HG02970 (cell line): ENCODE measurements around the gene MYLIP.
"Not testable (repeated sequence)": the region's sequence is repeated elsewhere in the genome, so short reads cannot be mapped to it uniquely, and the experiment has no call there.

Source experiments
- ATAC-seq: cut with Tn5 transposase; IDR thresholded peaks from one replicate; pipeline ENCODE4 v1.9.1; 2021; ENCODE audit warnings: mild to moderate bottlenecking, moderate library complexity, moderate number of reproducible peaks; ENCODE audit not compliant: unreplicated experiment, low FRiP score

Gene MYLIP

DNA sequence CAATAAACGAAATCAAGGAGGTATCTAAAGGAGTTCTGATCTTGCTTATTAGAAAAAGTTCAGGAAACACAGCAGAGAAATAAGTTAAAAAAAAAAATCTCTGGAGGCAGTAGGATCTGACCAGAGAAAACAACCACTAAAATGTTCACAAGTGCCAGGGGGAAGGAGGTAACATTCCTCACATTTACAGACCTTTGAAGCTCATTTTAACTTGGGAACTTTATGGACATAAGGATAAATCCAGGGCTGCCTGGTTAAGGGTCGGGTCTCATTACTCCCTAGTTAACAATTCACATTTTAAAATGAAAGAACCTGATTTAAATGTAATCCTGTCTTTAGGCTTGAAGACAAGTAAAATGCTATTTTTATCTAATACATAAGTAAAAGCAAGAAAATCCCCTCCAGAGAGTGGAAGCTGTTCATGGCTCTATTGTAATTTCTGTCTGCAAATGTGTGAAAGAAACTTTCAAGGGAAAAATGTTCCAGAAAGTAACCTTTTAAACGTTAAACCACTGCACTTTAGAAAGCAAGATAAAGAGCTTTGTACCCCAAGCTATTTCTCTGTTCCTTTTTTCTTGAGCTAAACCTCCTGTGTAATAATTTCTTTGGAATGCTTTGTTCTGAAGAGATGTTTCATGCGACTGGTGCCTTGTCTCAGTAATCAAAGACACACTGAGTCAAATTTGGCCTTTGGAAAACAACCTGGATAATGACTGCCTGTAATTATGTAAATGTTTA is 38.2 kb downstream of the MYLIP start:
- no peak for ATAC-seq

GRCh38 chr6:16168121-16168520 is 39.2 kb downstream of the MYLIP start:
- ATAC-seq, result no peak

DNA sequence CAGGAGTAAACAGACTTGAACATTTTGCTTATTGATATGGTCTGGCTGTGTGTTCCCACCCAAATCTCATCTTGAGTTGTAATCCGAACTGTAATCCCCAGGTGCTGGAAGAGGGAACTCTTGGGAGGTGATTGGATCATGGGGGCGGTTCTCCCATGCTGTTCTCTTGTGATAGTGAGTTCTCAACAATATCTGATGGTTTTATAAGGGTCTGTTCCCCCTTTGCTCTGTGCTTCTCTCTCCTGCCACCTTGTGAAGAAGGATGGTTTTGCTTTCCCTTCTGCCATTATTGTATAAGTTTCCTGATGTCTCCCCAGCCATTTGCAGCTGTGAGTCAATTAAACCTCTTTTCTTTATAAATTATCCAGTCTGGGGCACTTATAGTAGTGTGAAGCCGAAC is 40.0 kb downstream of the MYLIP start:
- no peak for ATAC-seq

DNA sequence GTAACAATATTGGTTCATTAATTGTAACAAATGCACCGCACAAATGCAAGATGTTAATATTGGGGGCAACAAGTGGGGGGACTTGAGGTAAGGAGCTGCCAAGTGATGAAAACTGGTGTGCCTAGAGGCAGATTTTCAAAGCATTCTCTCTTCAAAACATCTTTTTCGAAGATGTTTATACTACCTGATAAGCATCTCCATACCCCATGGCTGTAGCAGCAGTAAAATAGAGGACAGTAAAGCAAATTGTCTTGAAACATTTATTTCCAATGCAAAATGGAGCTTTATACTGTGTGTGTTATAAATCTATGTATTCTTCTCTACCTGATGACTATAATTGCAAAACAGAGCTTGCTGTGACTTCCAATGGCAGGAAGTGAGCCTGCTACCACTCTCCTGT is 42.5 kb downstream of the MYLIP start:
- ATAC-seq, result no peak

GRCh38 chr6:16173167-16173940 is 44.5 kb downstream of the MYLIP start:
- no peak for ATAC-seq

- ATAC-seq, result no peak
Observed at GRCh38 chr6:16174416-16175078, 45.7 kb downstream of the MYLIP start.

DNA sequence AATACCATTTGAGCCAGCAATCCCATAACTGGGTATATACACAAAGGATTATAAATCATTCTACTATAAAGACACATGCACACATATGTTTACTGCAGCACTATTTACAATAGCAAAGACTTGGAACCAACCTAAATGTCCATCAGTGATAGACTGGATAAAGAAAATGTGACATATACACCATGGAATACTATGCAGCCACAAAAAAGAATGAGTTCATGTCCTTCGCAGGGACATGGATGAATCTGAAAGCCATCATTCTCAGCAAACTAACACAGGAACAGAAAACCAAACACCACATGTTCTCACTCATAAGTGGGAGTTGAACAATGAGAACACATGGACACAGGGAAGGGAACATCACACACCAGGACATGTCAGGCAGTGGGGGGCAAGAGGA is 47.7 kb downstream of the MYLIP start:
- not testable (repeated sequence) for ATAC-seq

DNA sequence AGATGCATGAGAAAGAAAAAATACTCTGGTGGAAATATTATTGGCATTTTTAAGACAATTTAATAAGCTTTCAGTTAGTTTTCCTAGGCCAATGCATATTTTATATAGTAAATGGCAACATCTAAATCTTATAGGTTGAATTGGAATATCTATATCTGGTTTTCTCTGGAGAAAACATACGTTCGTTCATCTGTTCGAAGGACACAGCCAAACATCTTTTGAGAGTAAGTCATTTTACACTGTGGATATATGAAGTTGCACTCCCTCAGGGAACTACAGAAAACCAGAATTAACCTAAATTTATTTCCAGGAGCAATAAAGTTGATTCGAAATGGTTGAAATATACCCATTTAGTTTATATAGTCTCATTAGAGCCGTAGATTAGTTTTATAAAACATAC is 49.0 kb downstream of the MYLIP start:
- ATAC-seq, result no peak

GRCh38 chr6:16178351-16178750 is 49.5 kb downstream of the MYLIP start:
- ATAC-seq, result no peak

DNA sequence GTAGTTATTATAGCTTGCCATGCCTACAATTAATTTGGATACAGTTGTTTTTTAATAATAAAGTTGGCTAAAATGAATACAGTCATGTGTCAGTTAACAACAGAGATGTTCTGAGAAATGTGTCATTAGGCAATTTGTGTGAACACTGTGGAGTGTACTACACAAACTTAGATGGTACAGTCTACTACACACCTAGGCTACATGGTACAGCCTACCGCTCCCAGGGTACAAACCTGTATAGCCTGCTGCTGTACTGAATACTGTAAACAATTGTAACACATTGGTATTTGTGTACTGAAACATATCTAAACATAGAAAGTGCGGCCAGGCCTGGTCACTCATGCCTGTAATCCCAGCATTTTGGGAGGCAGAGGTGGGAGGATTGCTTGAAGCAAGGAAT is 50.2 kb downstream of the MYLIP start:
- ATAC-seq, result no peak

GRCh38 chr6:16179970-16180431 is 51.1 kb downstream of the MYLIP start:
- ATAC-seq, result no peak

DNA sequence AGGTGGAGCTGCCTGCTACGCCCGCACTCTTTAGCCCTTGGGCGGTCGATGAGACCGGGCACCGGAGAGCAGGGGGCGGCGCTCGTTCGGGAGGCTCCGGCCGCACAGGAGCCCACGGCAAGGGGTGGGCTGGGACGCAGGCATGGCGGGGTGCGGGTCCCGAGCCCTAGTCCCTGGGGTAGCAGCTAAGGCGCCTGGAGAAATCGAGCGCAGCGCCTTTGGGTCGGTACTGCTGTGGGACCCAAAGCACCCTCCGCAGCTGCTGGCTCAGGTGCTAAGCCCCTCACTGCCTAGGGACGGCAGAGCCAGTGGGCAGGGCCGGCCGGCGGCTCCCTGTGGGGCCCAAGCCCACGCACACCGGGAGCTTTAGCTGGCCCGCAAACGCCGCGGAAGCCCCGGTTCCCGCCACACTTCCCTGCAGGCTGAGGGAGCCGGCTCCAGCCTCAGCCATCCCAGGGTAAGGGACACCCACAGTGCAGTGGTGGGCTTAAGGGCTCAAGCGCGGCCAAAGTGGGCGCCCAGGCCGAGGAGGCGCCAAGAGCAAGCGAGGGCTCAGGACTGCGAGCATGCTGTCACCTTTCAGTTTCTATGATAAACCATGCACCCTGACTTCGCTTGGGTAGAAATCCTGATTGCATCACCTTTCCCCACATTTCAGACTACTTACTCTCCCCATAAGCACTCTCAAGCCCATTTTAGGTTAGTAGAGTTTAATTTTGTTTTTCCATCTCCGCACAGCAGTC is 52.0 kb downstream of the MYLIP start:
- ATAC-seq, result no peak

DNA sequence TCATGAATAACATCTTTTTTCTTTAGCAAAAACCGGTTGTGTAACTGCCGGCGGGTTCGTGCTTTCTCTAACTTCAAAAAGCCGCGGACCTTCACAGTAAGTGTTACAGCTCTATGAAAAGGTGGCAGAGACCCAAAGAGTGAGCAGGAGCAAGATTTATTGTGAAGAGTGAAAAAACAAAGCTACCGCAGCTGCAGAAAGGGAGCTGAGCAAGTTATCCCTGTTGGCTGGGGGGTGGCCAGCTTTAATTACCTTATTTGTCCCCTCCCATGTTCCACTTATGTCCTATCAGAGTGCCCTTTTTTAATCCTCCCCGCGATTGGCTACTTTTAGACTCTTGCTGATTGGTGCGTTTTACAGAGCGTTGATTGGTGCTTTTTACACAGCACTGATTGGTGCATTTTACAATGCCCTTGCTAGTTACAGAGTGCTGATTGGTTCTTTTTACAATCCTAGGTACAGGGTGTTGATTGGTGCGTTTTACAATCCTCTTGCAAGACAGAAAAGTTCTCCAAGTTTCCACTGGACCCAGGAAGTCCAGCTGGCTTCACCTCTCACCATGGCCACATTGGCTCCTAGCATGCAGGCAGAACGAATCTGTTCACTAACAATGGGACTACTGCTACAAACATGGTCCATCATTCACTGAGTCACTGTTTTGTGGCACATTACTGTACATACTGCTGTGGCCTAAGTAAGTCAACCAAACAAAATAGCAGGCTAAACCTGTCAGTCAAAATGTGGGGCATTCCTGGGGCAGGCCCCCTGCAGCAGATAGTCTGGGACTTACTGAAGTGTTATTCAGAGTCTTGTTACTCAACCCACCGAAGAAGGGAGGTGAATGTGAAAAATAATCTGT is 52.8 kb downstream of the MYLIP start:
- no peak for ATAC-seq

GRCh38 chr6:16183187-16183664 is 54.3 kb downstream of the MYLIP start:
- no peak for ATAC-seq

DNA sequence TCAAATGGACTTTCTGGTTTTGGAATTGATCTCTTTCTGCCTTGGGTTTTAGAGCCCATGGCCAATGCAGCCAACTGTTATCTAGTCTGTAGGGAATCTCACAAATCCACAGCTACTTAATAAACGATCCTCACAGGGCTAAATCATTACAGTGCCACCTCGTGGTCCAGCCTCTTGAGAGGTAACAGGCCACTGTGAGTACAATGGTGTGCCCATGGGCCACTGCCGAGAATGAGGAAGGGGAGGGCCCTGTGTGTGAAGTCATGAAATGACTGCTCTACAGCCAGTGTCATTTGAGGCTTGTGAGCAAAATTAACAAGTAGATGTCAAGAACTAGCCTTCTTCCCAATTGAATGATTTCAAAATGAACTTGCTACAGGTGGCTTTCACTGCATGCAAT is 55.2 kb downstream of the MYLIP start:
- no peak for ATAC-seq

DNA sequence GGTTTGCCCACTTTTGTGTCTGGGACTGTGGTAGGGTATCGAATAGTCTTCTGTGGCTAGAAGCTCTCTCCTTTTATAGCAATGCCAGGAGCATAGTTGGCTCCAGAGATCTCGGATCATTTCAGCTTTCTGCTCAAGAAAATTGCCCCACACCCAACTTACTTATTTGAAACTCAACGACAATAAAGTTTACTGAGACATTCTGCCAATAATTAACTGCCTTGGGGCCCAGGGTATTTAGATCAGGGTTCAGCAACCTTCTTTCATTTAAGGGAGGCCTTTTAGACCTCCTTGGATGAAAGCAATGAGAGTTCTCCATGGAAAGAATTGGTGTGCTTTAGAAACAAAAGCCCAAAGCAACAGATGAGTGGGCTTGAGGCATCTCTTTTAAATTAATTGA is 55.7 kb downstream of the MYLIP start:
- no peak for ATAC-seq

- no peak for ATAC-seq
Observed at GRCh38 chr6:16187176-16187575, 58.3 kb downstream of the MYLIP start.

DNA sequence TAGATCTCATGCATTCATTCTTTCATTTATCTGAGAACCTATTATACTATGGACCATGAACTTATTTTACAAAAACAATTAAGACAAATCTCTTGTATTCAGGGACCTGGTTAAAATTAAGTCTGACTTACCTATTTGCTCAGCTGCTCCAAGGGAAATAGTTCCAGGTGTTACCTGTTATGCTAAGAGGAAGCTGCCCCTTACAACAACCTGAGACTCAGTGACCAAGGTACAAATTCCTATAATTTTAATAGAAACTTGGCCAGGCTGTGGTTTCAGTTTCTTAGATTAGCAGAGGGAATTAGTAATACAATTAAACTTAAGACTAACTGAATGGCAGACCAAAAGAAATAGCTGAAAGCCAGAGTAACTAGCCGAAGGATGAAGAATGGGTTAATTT is 61.3 kb downstream of the MYLIP start:
- no peak for ATAC-seq

DNA sequence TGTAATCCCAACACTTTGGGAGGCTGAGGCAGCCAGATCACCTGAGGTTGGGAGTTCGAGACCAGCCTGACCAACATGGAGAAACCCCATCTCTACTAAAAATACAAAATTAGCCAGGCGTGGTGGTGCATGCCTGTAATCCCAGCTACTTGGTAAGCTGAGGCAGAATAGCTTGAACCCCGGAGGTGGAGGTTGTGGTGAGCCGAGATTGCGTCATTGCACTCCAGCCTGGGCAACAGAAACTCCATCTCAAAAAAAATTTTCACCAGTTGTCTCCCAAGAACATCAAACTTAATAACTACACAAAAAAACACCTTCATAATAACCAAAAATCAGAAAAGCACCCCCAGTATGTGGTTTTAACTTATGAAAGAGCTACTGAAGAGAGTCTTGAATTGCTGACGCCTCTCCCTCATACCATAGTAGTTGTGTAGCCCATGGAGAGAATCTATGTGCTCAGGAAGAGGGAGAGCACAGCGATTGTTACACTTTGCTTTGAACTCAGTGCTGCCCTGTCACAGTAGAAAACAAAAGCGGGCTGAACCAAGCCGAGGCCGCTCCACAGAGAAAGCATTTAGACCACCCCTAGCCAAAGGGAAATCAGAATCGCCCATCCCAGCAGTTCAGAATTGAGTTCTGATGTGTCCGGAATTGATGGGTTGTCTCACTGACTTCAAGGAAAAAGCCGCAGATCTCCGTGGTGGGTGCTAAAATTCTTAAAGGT is 67.5 kb downstream of the MYLIP start:
- ATAC-seq, result no peak
